Smooth muscle cell (in vitro differentiated cells): ENCODE measurements around the gene CC2D1A. TPM values are rescaled to one million over a fixed set of nuclear protein-coding genes. Genes with fewer than 3 reads are reported as not detected.

Experiments used
- DNase-seq: peaks from one replicate; lab custom pipeline; 2025; ENCODE audit not compliant: unreplicated experiment; lab: John Stamatoyannopoulos, UW
- H2AFZ ChIP-seq: fragments of 200-600 bp; sonication (generic); 2 replicates; pipeline ENCODE4 v1.6.0; 2016; ENCODE audit warnings: antibody characterized with exemption, low read depth, mild to moderate bottlenecking
- H3F3A ChIP-seq: fragments of 200-600 bp; sonication (generic); 2 replicates; pipeline ENCODE4 v1.6.0; 2017; ENCODE audit warnings: antibody characterized with exemption, low read depth
- H3K27ac ChIP-seq: fragments of 200-600 bp; sonication (generic); 2 replicates; pipeline ENCODE4 v1.5.1; 2016; ENCODE audit warnings: low read depth, mild to moderate bottlenecking
- H3K27me3 ChIP-seq: fragments of 200-600 bp; sonication (generic); 2 replicates; pipeline ENCODE4 v1.6.1; 2016; ENCODE audit warnings: low read depth, mild to moderate bottlenecking
- H3K36me3 ChIP-seq: fragments of 200-600 bp; sonication (generic); 2 replicates; pipeline ENCODE4 v1.5.1; 2016; ENCODE audit warnings: low read depth
- H3K4me1 ChIP-seq: fragments of 200-600 bp; sonication (generic); 2 replicates; pipeline ENCODE4 v1.5.1; 2016; ENCODE audit warnings: low read depth
- H3K4me2 ChIP-seq: fragments of 200-600 bp; sonication (generic); 2 replicates; pipeline ENCODE4 v1.6.0; 2016; ENCODE audit warnings: mild to moderate bottlenecking
- H3K4me3 ChIP-seq: fragments of 200-600 bp; sonication (generic); 2 replicates; pipeline ENCODE4 v1.5.1; 2016; ENCODE audit warnings: mild to moderate bottlenecking
- H3K79me2 ChIP-seq: fragments of 200-600 bp; sonication (generic); 2 replicates; pipeline ENCODE4 v1.6.0; 2016; ENCODE audit warnings: low read depth, mild to moderate bottlenecking
- H3K9ac ChIP-seq: fragments of 200-600 bp; sonication (generic); 2 replicates; pipeline ENCODE4 v1.6.0; 2016; ENCODE audit warnings: low read depth
- H3K9me3 ChIP-seq: fragments of 200-600 bp; sonication (generic); replicated peaks from 2 replicates; pipeline ENCODE4 v1.5.1; 2016; ENCODE audit warnings: low read depth
- H4K20me1 ChIP-seq: fragments of 200-600 bp; sonication (generic); 2 replicates; pipeline ENCODE4 v1.6.0; 2016; ENCODE audit warnings: low read depth
- CTCF ChIP-seq: fragments of 200-600 bp; sonication (generic); IDR thresholded peaks from 2 replicates; pipeline ENCODE4 v1.5.1; 2017; ENCODE audit warnings: borderline replicate concordance, mild to moderate bottlenecking, antibody characterized with exemption; ENCODE audit not compliant: insufficient read depth, poor library complexity, severe bottlenecking
- WGBS: methylation state at CpG from one replicate; pipeline ENCODE4 v1.1.7; 2016; ENCODE audit warnings: low lambda C conversion rate; 5-methylcytosine and 5-hydroxymethylcytosine counted together
- polyA plus RNA-seq: library from polyadenylated mRNA; unstranded; fragments of >200 nt; fragmentation: Nextera tagmentation; extraction: Ambion mirVana; gene quantifications from 2 replicates; pipeline ENCODE4 v1.2.1, GENCODE V29; 2016
- total RNA-seq: library from RNA; depleted of rRNA; stranded (reverse); fragments of >200 nt; gene quantifications from 2 replicates; pipeline ENCODE4 v1.2.3, GENCODE V29; 2014

The CC2D1A gene
- total and polyA plus RNA-seq, 2 experiments from 2014 or later = 8.0 to 26.3 TPM

DNA sequence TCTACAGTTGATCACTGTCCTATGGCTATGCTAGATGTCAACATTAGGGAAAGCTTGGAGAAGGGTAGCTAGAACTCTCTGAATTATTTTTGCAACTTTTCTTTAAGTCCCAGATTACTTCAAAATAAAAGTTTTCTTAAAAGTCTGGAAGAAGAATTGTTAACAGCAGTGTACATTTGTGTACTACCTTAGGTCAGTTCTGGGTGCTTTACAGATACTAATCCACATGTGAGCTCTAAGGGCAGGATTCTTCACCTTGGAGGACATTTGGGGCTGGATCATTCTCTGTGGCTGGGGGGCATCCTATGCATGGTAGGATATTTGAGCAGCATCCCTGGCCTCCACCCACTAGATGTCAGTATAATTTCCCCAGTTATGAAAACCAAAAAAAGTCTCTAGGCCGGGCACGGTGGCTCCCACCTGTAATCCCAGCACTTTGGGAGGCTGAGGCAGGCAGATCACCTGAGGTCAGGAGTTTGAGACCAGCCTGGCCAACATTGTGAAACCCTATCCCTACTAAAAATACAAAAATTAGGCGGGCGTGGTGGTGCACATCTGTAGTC, 2.9 kb upstream of the CC2D1A start:
- Histone ChIP-seq H3K9me3 (no peaks in the 10 kb centered on the region), H2AFZ (no peak overlapping the region), H3K27me3 (no peaks in the 10 kb centered on the region), H3F3A (no peaks in the 10 kb centered on the region), H4K20me1 (no peaks in the 10 kb centered on the region), H3K4me3 (no peak overlapping the region), H3K27ac (no peak overlapping the region), H3K9ac (no peak overlapping the region), H3K79me2 (peaks cover 3% of the 10 kb centered on the region), H3K4me2 (no peak overlapping the region), H3K4me1 (peaks cover 8% of the 10 kb centered on the region), H3K36me3 (no peaks in the 10 kb centered on the region)
- no peak for DNase-seq
- WGBS = 81% methylated on average over 4 of the region's 4 CpGs
- TF ChIP-seq CTCF = peak; percentile 24

- Histone ChIP-seq H3K27ac (no peak overlapping the region), H3K9ac (peak overlapping the region; percentile 66), H4K20me1 (no peaks in the 10 kb centered on the region)
These were observed 512 bp downstream of the CC2D1A start for GRCh38 chr19:13906521-13906904.

DNA sequence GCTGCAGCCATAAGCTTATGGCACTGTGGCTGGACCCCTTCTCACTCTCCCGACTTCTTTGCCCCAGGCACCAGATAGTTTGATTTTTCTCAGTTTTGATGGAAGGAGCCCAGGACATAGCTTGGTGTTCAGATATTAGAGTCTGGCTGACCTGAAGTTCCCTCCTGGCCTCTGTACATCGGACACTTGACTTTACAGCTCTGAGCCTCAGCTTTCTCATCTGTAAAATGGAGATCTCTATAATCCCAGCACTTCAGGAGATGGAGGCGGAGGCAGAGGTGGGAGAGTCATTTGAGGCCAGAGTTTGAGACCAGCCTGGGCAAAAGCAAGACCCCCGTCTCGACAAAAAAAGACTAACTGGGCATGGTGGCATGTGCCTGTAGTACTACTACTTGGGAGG, 909 bp downstream of the CC2D1A start:
- no peaks in the 10 kb centered on the region for H3F3A ChIP-seq
- peaks cover 8% of the 10 kb centered on the region for H3K4me1 ChIP-seq
- H3K27me3 ChIP-seq = no peaks in the 10 kb centered on the region
- peaks cover 3% of the 10 kb centered on the region for H3K79me2 ChIP-seq
- no peaks in the 10 kb centered on the region for H3K9me3 ChIP-seq
- no peak overlapping the region for H3K27ac ChIP-seq
- H4K20me1 ChIP-seq = no peaks in the 10 kb centered on the region
- no peaks in the 10 kb centered on the region for H3K36me3 ChIP-seq
- TF ChIP-seq CTCF = no peak
- 90% methylated on average over 5 of the region's 5 CpGs for WGBS
- H3K9ac ChIP-seq = peak overlapping the region; percentile 66
- H3K4me3 ChIP-seq = peak overlapping the region; percentile 95
- H3K4me2 ChIP-seq = peak overlapping the region; percentile 98
- peak overlapping the region; percentile 92 for H2AFZ ChIP-seq
- no peak for DNase-seq

More at GRCh38 chr19:13906521-13906904, 512 bp downstream of the CC2D1A start:
- WGBS = 13% methylated on average over 11 of the region's 13 CpGs
- Histone ChIP-seq H3K4me3 (peak overlapping the region; percentile 95), H3K4me2 (peak overlapping the region; percentile 98), H3K9me3 (no peaks in the 10 kb centered on the region), H3K79me2 (peaks cover 3% of the 10 kb centered on the region), H3F3A (no peaks in the 10 kb centered on the region), H3K27me3 (no peaks in the 10 kb centered on the region), H3K36me3 (no peaks in the 10 kb centered on the region), H2AFZ (peak overlapping the region; percentile 92), H3K4me1 (peaks cover 8% of the 10 kb centered on the region)
- no peak for DNase-seq
- no peak for TF ChIP-seq CTCF

GRCh38 chr19:13908674-13909073, 2.7 kb downstream of the CC2D1A start:
- no peak for DNase-seq
- Histone ChIP-seq H3K79me2 (peaks cover 3% of the 10 kb centered on the region), H3K27me3 (no peaks in the 10 kb centered on the region), H3K27ac (no peak overlapping the region), H3K4me1 (peaks cover 8% of the 10 kb centered on the region), H2AFZ (no peak overlapping the region), H3K4me2 (no peak overlapping the region), H3K36me3 (no peaks in the 10 kb centered on the region), H3K4me3 (no peak overlapping the region), H4K20me1 (no peaks in the 10 kb centered on the region), H3K9ac (no peak overlapping the region), H3K9me3 (no peaks in the 10 kb centered on the region), H3F3A (no peaks in the 10 kb centered on the region)
- WGBS = 97% methylated on average over 6 of the region's 8 CpGs
- TF ChIP-seq CTCF = no peak
